Measurements from ENCODE around the gene MAGI2.

DNA sequence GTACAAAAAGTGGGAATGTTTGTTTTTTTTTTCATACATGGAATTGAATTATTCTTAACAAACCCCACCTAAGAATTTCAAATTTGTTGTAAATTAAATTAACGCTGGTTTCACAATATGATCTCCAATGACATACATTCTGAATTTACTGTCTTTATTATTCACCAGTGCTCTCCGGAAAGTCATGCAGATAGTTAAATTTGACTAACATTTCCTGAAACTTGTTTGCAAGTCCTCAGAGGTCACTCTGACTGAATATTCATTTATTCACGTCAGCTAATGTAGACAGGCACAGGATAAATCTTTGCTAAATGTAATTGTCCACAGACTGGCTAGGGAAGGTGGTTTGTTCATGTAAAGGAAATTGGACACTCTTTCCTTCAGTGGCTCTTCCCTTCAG lies 924.5 kb downstream of the MAGI2 start:
- TF ChIP-seq, protein P1, sequence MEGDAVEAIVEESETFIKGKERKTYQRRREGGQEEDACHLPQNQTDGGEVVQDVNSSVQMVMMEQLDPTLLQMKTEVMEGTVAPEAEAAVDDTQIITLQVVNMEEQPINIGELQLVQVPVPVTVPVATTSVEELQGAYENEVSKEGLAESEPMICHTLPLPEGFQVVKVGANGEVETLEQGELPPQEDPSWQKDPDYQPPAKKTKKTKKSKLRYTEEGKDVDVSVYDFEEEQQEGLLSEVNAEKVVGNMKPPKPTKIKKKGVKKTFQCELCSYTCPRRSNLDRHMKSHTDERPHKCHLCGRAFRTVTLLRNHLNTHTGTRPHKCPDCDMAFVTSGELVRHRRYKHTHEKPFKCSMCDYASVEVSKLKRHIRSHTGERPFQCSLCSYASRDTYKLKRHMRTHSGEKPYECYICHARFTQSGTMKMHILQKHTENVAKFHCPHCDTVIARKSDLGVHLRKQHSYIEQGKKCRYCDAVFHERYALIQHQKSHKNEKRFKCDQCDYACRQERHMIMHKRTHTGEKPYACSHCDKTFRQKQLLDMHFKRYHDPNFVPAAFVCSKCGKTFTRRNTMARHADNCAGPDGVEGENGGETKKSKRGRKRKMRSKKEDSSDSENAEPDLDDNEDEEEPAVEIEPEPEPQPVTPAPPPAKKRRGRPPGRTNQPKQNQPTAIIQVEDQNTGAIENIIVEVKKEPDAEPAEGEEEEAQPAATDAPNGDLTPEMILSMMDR (IDR thresholded peaks at IDR 0.05) = no peak
- no peak for TF ChIP-seq POLR2A (IDR thresholded peaks at IDR 0.05)

Measured in esophagus squamous epithelium (tissue), 4 donors.